Subcutaneous abdominal adipose tissue (tissue), 5 donors: ENCODE data around the gene TESK2.

ENCODE experiments used
- H3K27ac ChIP-seq: one replicate; pipeline ENCODE4 v1.7.0; 2013; ENCODE audit warnings: low read depth, mild to moderate bottlenecking, inconsistent platforms, low read length, moderate library complexity
- H3K27me3 ChIP-seq, 5 donors: one replicate each; pipeline ENCODE4 v1.7.0; 2013; ENCODE audit warnings: low read length in 5 of 5, inconsistent platforms in 1 of 5; ENCODE audit not compliant: control insufficient read depth in 5 of 5, insufficient read depth in 4 of 5
- H3K36me3 ChIP-seq, 5 donors: one replicate each; pipeline ENCODE4 v1.7.0; 2013; ENCODE audit warnings: low read length in 5 of 5; ENCODE audit not compliant: control insufficient read depth in 5 of 5, insufficient read depth in 5 of 5
- H3K4me1 ChIP-seq, 5 donors: one replicate each; pipeline ENCODE4 v1.7.0; 2013; ENCODE audit warnings: low read length in 5 of 5, mild to moderate bottlenecking in 3 of 5, moderate library complexity in 1 of 5; ENCODE audit not compliant: control insufficient read depth in 5 of 5, insufficient read depth in 5 of 5
- H3K4me3 ChIP-seq, 5 donors: one replicate each; pipeline ENCODE4 v1.7.0; 2013; ENCODE audit warnings: low read length in 5 of 5, low read depth in 1 of 5
- H3K9ac ChIP-seq, 5 donors: one replicate each; pipeline ENCODE4 v1.7.0; 2013; ENCODE audit warnings: low read length in 5 of 5, mild to moderate bottlenecking in 4 of 5, moderate library complexity in 3 of 5
- H3K9me3 ChIP-seq, 5 donors: one replicate each; pipeline ENCODE4 v1.7.0; 2013; ENCODE audit warnings: low read length in 5 of 5; ENCODE audit not compliant: control insufficient read depth in 5 of 5
- donor health status: healthy.
- donor health status: healthy.
- donor health status: healthy.
- donor health status: healthy.
- donor health status: healthy.

The TESK2 gene

GRCh38 chr1:45421935-45422334, 69.0 kb downstream of the TESK2 start:
- H3K27ac ChIP-seq, result no peak overlapping the region
- H3K36me3 ChIP-seq, result no peaks in the 10 kb centered on the region
- no peaks in the 10 kb centered on the region for H3K4me1 ChIP-seq
- no peak overlapping the region for H3K9ac ChIP-seq
- H3K9me3 ChIP-seq, result peaks cover 0 to 2% (median 0%) of the 10 kb centered on the region in 5 donors
- H3K4me3 ChIP-seq, result no peak overlapping the region
- H3K27me3 ChIP-seq, result no peaks in the 10 kb centered on the region

- Histone ChIP-seq H3K9ac (no peak overlapping the region), H3K27me3 (no peaks in the 10 kb centered on the region), H3K4me3 (no peak overlapping the region)
Measured at GRCh38 chr1:45414746-45415145, 76.2 kb downstream of the TESK2 start.

GRCh38 chr1:45412899-45413298, 78.1 kb downstream of the TESK2 start:
- Histone ChIP-seq H3K9ac (no peak overlapping the region), H3K27ac (no peak overlapping the region)

More at GRCh38 chr1:45414746-45415145, 76.2 kb downstream of the TESK2 start:
- Histone ChIP-seq H3K36me3 (no peaks in the 10 kb centered on the region), H3K27ac (no peak overlapping the region), H3K9me3 (no peaks in the 10 kb centered on the region), H3K4me1 (no peaks in the 10 kb centered on the region)

GRCh38 chr1:45411510-45411899, 79.5 kb downstream of the TESK2 start:
- no peaks in the 10 kb centered on the region for H3K36me3 ChIP-seq
- H3K9me3 ChIP-seq, result no peaks in the 10 kb centered on the region
- no peak overlapping the region for H3K9ac ChIP-seq
- no peak overlapping the region for H3K27ac ChIP-seq
- peaks cover 0 to 5% (median 3%) of the 10 kb centered on the region in 5 donors for H3K4me1 ChIP-seq
- no peak overlapping the region for H3K4me3 ChIP-seq
- no peaks in the 10 kb centered on the region for H3K27me3 ChIP-seq

More at GRCh38 chr1:45412899-45413298, 78.1 kb downstream of the TESK2 start:
- no peaks in the 10 kb centered on the region for H3K27me3 ChIP-seq
- peaks cover 0 to 2% (median 0%) of the 10 kb centered on the region in 5 donors for H3K4me1 ChIP-seq
- no peaks in the 10 kb centered on the region for H3K36me3 ChIP-seq
- H3K4me3 ChIP-seq, result no peak overlapping the region
- H3K9me3 ChIP-seq, result no peaks in the 10 kb centered on the region

GRCh38 chr1:45410850-45411509, 80.0 kb downstream of the TESK2 start:
- Histone ChIP-seq H3K27me3 (no peaks in the 10 kb centered on the region), H3K9ac (no peak overlapping the region), H3K36me3 (no peaks in the 10 kb centered on the region), H3K27ac (no peak overlapping the region), H3K4me3 (no peak overlapping the region), H3K4me1 (peaks cover 0 to 5% (median 3%) of the 10 kb centered on the region in 5 donors), H3K9me3 (no peaks in the 10 kb centered on the region)

GRCh38 chr1:45409276-45409675, 81.7 kb downstream of the TESK2 start:
- H3K27me3 ChIP-seq, result no peaks in the 10 kb centered on the region
- H3K36me3 ChIP-seq, result no peaks in the 10 kb centered on the region
- H3K27ac ChIP-seq, result no peak overlapping the region
- no peak overlapping the region for H3K9ac ChIP-seq
- peaks cover 0 to 5% (median 3%) of the 10 kb centered on the region in 5 donors for H3K4me1 ChIP-seq
- no peaks in the 10 kb centered on the region for H3K9me3 ChIP-seq
- no peak overlapping the region for H3K4me3 ChIP-seq

GRCh38 chr1:45407629-45408287, 83.2 kb downstream of the TESK2 start:
- Histone ChIP-seq H3K9ac (no peak overlapping the region), H3K27me3 (no peaks in the 10 kb centered on the region), H3K27ac (no peak overlapping the region), H3K4me3 (no peak overlapping the region), H3K4me1 (peaks cover 0 to 5% (median 4%) of the 10 kb centered on the region in 5 donors), H3K36me3 (no peaks in the 10 kb centered on the region), H3K9me3 (no peaks in the 10 kb centered on the region)

GRCh38 chr1:45405636-45406035, 85.3 kb downstream of the TESK2 start:
- Histone ChIP-seq H3K9me3 (no peaks in the 10 kb centered on the region), H3K27me3 (no peaks in the 10 kb centered on the region), H3K4me1 (peaks cover 0 to 5% (median 4%) of the 10 kb centered on the region in 5 donors), H3K4me3 (no peak overlapping the region), H3K27ac (no peak overlapping the region), H3K36me3 (no peaks in the 10 kb centered on the region), H3K9ac (no peak overlapping the region)

GRCh38 chr1:45403718-45404117, 87.2 kb downstream of the TESK2 start:
- Histone ChIP-seq H3K9me3 (no peaks in the 10 kb centered on the region), H3K27me3 (no peaks in the 10 kb centered on the region), H3K9ac (no peak overlapping the region), H3K27ac (no peak overlapping the region), H3K36me3 (no peaks in the 10 kb centered on the region), H3K4me3 (no peak overlapping the region), H3K4me1 (peaks cover 0 to 5% (median 4%) of the 10 kb centered on the region in 5 donors)

- Histone ChIP-seq H3K4me1 (peaks cover 0 to 5% (median 4%) of the 10 kb centered on the region in 5 donors), H3K9ac (no peak overlapping the region), H3K36me3 (no peaks in the 10 kb centered on the region), H3K4me3 (no peak overlapping the region), H3K27ac (no peak overlapping the region), H3K27me3 (no peaks in the 10 kb centered on the region), H3K9me3 (no peaks in the 10 kb centered on the region)
Measured at GRCh38 chr1:45403298-45403697, 87.7 kb downstream of the TESK2 start.
